ENCODE data around the gene HTR3C. TPM values are rescaled to one million over a fixed set of nuclear protein-coding genes. Genes with fewer than 3 reads are reported as not detected.
"Not testable (repeated sequence)": the region's sequence is repeated elsewhere in the genome, so short reads cannot be mapped to it uniquely, and the experiment has no call there.

HTR3C gene
- total RNA-seq, 6 experiments from 2014 or later: not detected

DNA sequence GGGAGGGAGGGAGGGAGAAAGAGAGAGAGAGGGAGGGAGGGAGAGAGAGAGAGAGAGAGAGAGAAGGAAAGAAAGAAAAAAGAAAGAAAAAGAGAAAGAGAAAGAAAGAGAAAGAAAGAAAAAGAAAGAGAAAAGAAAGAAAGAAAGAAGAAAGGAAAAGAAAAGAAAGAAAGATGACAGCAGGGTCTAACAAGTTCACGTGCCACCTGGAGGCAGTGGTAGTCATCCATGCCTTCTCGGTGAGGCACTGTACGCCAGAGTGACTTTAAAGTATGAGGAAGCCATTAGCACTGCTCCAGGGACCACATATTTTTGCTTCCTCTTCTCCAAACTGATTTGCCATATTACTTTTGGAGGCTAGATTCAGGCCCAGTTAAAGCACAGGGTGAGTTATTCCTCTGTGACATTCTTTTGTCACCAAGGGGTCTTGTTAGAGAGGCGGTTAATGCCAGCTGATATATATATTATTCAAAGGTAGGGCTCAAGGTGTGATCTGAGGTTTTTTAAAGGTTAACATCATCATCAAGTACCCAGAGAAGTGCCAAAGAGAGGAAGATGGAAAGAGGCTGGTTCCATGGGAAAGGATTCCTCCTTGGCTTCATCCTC, 21.6 kb upstream of the HTR3C start, which contains the start of gene HTR3D:
TSS of gene HTR3D (plus strand) at position 556 of the 606 bp plus-strand sequence. CDS start at position 556, 0 bp downstream.
- H3K36me3 ChIP-seq: no peaks in the 10 kb centered on the region
- H3K9me3 ChIP-seq: no peaks in the 10 kb centered on the region
- intact Hi-C loops (cut with DNase I): no loop called here
- DNase-seq (no peak), ATAC-seq (no peak)
- TF ChIP-seq POLR2A (IDR thresholded peaks at IDR 0.05) (no peak), CTCF (IDR thresholded peaks at IDR 0.05) (no peak)
- no peak within 1 kb of the TSS for H3K4me3 ChIP-seq
- H3K27me3 ChIP-seq: no peaks in the 10 kb centered on the region
- WGBS (ENCODE audit: insufficient coverage, low coverage, low lambda C conversion rate, missing lambda C conversion rate): 61% methylated on average over 4 of the region's 4 CpGs
- no peak within 1 kb of the TSS for H3K27ac ChIP-seq
- H3K4me1 ChIP-seq: no peaks in the 10 kb centered on the region

DNA sequence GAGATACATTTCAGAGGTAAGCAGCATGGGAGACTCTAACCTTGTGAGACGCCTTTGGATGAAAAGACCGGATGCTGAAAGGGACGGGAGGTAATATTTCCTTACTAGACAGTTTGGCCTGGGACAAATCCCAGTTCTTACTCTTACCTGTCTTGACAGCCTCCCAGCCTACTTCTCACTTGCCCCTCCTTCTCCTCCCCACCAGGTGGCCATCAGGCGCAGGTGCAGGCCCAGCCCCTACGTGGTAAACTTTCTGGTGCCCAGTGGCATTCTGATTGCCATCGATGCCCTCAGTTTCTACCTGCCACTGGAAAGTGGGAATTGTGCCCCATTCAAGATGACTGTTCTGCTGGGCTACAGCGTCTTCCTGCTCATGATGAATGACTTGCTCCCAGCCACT, 15.0 kb upstream of the HTR3C start:
- Histone ChIP-seq H3K36me3 (no peaks in the 10 kb centered on the region), H3K4me1 (no peaks in the 10 kb centered on the region), H3K27ac (no peak overlapping the region), H3K9me3 (no peaks in the 10 kb centered on the region), H3K27me3 (no peaks in the 10 kb centered on the region), H3K4me3 (no peak overlapping the region)
- WGBS (ENCODE audit: insufficient coverage, low coverage, low lambda C conversion rate, missing lambda C conversion rate): 68% methylated on average over 7 of the region's 7 CpGs
- intact Hi-C loops (cut with DNase I): no loop called here
- ATAC-seq (no peak), DNase-seq (no peak)
- TF ChIP-seq CTCF (IDR thresholded peaks at IDR 0.05): no peak
- TF ChIP-seq POLR2A (IDR thresholded peaks at IDR 0.05): no peak

- intact Hi-C loops (cut with DNase I); H3K36me3 ChIP-seq; H3K4me3 ChIP-seq; H3K4me1 ChIP-seq; H3K27me3 ChIP-seq; H3K27ac ChIP-seq; DNase-seq; H3K9me3 ChIP-seq: not testable (repeated sequence)
- WGBS (ENCODE audit: insufficient coverage, low coverage, low lambda C conversion rate, missing lambda C conversion rate): 52% methylated on average over 5 of the region's 9 CpGs
- peak in 1 of 4 donors; percentile 14 for ATAC-seq
Measured at GRCh38 chr3:184038307-184038706, 14.5 kb upstream of the HTR3C start.

DNA sequence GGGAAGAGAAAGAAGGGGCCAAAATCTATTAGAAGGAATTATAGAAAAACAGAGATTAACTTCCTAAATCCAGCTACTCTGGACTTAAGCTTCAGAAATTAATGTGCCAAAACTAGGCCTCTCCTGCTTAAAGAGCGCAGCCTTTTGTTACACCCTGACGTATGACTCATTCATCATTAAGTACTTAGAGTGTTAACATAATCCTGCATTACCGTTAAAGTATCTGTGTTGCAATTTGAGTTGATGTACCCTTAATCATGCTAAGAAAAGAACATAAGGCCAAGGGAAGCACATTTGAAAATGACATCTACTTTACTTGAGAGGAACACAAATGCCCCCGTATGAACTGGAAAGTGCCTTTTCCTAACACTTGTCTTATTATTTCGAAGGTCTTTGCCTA, 13.4 kb upstream of the HTR3C start:
- no peak overlapping the region for H3K27ac ChIP-seq
- no peaks in the 10 kb centered on the region for H3K9me3 ChIP-seq
- no peaks in the 10 kb centered on the region for H3K36me3 ChIP-seq
- intact Hi-C loops (cut with DNase I): no loop called here
- no peaks in the 10 kb centered on the region for H3K4me1 ChIP-seq
- ATAC-seq: no peak
- TF ChIP-seq POLR2A (IDR thresholded peaks at IDR 0.05) (no peak), CTCF (IDR thresholded peaks at IDR 0.05) (no peak)
- H3K27me3 ChIP-seq: no peaks in the 10 kb centered on the region
- no peak for DNase-seq
- WGBS (ENCODE audit: insufficient coverage, low coverage, low lambda C conversion rate, missing lambda C conversion rate): 72% methylated on average over 5 of the region's 5 CpGs
- H3K4me3 ChIP-seq: no peak overlapping the region

DNA sequence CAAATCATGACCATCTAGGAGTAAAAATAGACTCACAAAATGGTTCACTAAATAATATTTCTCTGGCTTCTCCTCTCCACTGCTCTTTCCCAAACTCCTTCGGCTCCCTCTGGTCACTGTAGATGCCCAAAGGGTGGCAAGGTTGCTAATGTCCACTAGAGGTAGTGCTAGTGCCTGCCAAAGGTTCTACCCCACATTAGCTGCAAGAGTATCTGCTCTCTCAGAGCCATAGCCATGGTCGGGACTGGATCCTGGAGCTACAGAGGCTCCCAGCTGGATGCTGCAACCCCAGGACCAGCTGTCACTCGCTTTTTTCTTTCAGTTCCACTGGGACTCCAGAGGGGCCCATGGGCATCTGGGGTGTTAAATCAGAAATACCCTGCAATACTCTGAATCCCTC, 12.8 kb upstream of the HTR3C start:
- Histone ChIP-seq H3K27ac (no peak overlapping the region), H3K27me3 (no peaks in the 10 kb centered on the region), H3K4me1 (no peaks in the 10 kb centered on the region), H3K4me3 (no peak overlapping the region), H3K36me3 (no peaks in the 10 kb centered on the region), H3K9me3 (no peaks in the 10 kb centered on the region)
- intact Hi-C loops (cut with DNase I): no loop called here
- ATAC-seq (peak; percentile 95 to 98 (median 96)), DNase-seq (peak in 1 of 3 donors; percentile 53)
- WGBS (ENCODE audit: insufficient coverage, low coverage, low lambda C conversion rate, missing lambda C conversion rate): 16% methylated on average over 3 of the region's 3 CpGs
- TF ChIP-seq POLR2A (IDR thresholded peaks at IDR 0.05): no peak
- peak; percentile 48 to 68 (median 58) for TF ChIP-seq CTCF (IDR thresholded peaks at IDR 0.05)

All from right lobe of liver (tissue), 6 donors.